Naive thymus-derived CD4-positive, alpha-beta T cell (primary cell): ENCODE measurements around the gene ACVR1B. TPM values are rescaled to one million over a fixed set of nuclear protein-coding genes. Genes with fewer than 3 reads are reported as not detected.

Experiments
- ATAC-seq: fragments of 150-1000 bp; cut with Tn5 transposase; 2 replicates; pipeline ENCODE4 v1.10.0; 2021; ENCODE audit warnings: mild to moderate bottlenecking, moderate library complexity
- CTCF ChIA-PET: fragments of 350-600 bp; sonication (Branson Sonifier 250); formaldehyde crosslinking; loops from one replicate; lab custom pipeline; 2021; ENCODE audit warnings: antibody characterized with exemption; lab: Charles Lee
- POLR2A ChIA-PET: fragments of 350-600 bp; sonication (Branson Sonifier 250); formaldehyde crosslinking; loops from one replicate; lab custom pipeline; 2021; ENCODE audit warnings: antibody characterized with exemption, inconsistent platforms; lab: Charles Lee
- DNase-seq, 9 donors: peaks; one replicate each; pipeline versions ENCODE4 v3.0.0 to v3.0.0-alpha.2; 2020 to 2022; ENCODE audit warnings: mixed read lengths in 1 of 9
- H3K27ac ChIP-seq: one replicate; pipeline ENCODE4 v1.7.0; 2013; ENCODE audit warnings: mild to moderate bottlenecking, low read depth, low read length, moderate library complexity
- H3K27me3 ChIP-seq, 2 donors: one replicate each; pipeline ENCODE4 v1.7.0; 2013; ENCODE audit warnings: low read length in 2 of 2, mild to moderate bottlenecking in 2 of 2, moderate library complexity in 2 of 2; ENCODE audit not compliant: control insufficient read depth in 2 of 2, insufficient read depth in 2 of 2
- H3K36me3 ChIP-seq, 3 experiments: 1 replicate in 2 of 3; 2 replicates in 1 of 3; pipeline ENCODE4 v1.7.0; 2013; ENCODE audit warnings: low read length in 3 of 3, mild to moderate bottlenecking in 3 of 3, moderate library complexity in 1 of 3; ENCODE audit not compliant: insufficient read depth in 3 of 3, control insufficient read depth in 2 of 3
- H3K4me1 ChIP-seq, 2 donors: one replicate each; pipeline ENCODE4 v1.7.0; 2013; ENCODE audit warnings: low read length in 2 of 2, mild to moderate bottlenecking in 2 of 2, moderate library complexity in 1 of 2; ENCODE audit not compliant: control insufficient read depth in 2 of 2, insufficient read depth in 2 of 2
- H3K4me3 ChIP-seq: 2 replicates; pipeline ENCODE4 v1.7.0; 2013; ENCODE audit warnings: mild to moderate bottlenecking, low read length
- H3K9me3 ChIP-seq, 3 experiments: 1 replicate in 2 of 3; 2 replicates in 1 of 3; pipeline ENCODE4 v1.7.0; 2013; ENCODE audit warnings: low read length in 3 of 3; ENCODE audit not compliant: control insufficient read depth in 2 of 3
- H3K27ac Mint-ChIP-seq, 9 donors: one replicate each; pipeline ENCODE4 v1.8.0; 2020 to 2022; ENCODE audit warnings: mixed read lengths in 9 of 9, mild to moderate bottlenecking in 8 of 9, moderate library complexity in 5 of 9, inconsistent platforms in 2 of 9
- H3K27me3 Mint-ChIP-seq, 5 donors: one replicate each; pipeline ENCODE4 v1.8.0; 2021 to 2022; ENCODE audit warnings: mixed read lengths in 5 of 5, mild to moderate bottlenecking in 1 of 5
- H3K36me3 Mint-ChIP-seq, 5 donors: one replicate each; pipeline ENCODE4 v1.8.0; 2020 to 2022; ENCODE audit warnings: mixed read lengths in 5 of 5, mild to moderate bottlenecking in 3 of 5, inconsistent platforms in 1 of 5
- H3K4me1 Mint-ChIP-seq, 7 donors: one replicate each; pipeline ENCODE4 v1.8.0; 2020 to 2022; ENCODE audit warnings: mixed read lengths in 7 of 7, mild to moderate bottlenecking in 3 of 7, inconsistent platforms in 1 of 7
- H3K4me3 Mint-ChIP-seq, 10 donors: one replicate each; pipeline ENCODE4 v1.8.0; 2020 to 2022; ENCODE audit warnings: mild to moderate bottlenecking in 10 of 10, mixed read lengths in 10 of 10, moderate library complexity in 6 of 10, inconsistent platforms in 2 of 10
- H3K9me3 Mint-ChIP-seq, 11 donors: one replicate each; pipeline ENCODE4 v1.8.0; 2020 to 2022; ENCODE audit warnings: mixed read lengths in 11 of 11, mild to moderate bottlenecking in 4 of 11, inconsistent platforms in 1 of 11, moderate library complexity in 1 of 11
- intact Hi-C, 2 donors: fragments of 100-400 bp; cut with micrococcal nuclease; formaldehyde crosslinking; loops; one replicate each; pipeline ENCODE4 v1.15.1; 2023
- polyA plus RNA-seq, 2 donors: library from polyadenylated mRNA; unstranded; fragments of 300-500 nt; fragmentation: Illumina TruSeq; gene quantifications; one replicate each; pipeline ENCODE4 v1.2.3, GENCODE V29; 2021
- total RNA-seq, 6 experiments: library from RNA in 5 of 6; stranded (reverse) in 5 of 6; gene quantifications; 1 replicate in 5 of 6; 2 replicates in 1 of 6; pipeline ENCODE4 v1.2.3 and lab custom pipeline; 2021 to 2026

Gene ACVR1B
- total RNA-seq = 10 to 100 TPM in 4 of 5 experiments, 1 to 10 TPM in 1; 4.9 to 14.8 (median 14.2) TPM
- 1 to 10 TPM; 2.5 to 2.9 TPM for polyA plus RNA-seq
- total RNA-seq (lab: John Stamatoyannopoulos, UW) = 23.7 reads per million, percentile 54 among the genes with 10 or more reads in this experiment

DNA sequence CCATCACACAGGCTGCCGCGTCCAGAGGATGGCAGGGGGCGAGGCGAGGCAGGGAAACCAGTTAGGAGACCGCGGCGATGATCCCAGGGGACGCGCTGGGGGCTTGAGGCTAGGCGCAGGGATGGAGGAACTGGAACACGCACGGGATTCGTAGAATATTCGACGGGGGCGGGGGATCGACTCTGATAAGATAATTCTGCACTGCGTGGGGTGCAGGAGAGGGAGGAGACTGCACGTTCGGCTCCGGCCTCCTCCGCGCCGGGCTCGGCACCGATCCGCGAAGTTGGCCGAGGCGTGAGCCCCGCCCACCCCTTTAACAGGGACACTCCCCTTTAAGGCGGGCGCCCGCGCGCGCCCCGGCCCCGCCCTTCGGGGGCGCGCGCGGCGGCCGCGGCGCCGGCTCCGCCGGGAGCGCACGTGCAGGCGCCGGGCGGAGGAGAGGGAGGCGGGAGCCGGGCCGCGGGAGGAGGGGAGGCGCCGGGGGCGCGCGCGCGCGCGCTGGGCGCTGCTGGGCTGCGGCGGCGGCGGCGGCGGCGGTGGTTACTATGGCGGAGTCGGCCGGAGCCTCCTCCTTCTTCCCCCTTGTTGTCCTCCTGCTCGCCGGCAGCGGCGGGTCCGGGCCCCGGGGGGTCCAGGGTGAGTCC lies at the start of gene ACVR1B:
ACVR1B (plus strand) TSS at position 501 of the 644 bp plus-strand sequence; CDS start at position 546, 45 bp downstream.
- peak; percentile 97 for ATAC-seq
- peak; percentile 80 to 93 (median 89) for DNase-seq
- H3K27me3 Mint-ChIP-seq = peaks cover 0 to 66% (median 0%) of the 10 kb centered on the region in 5 donors
- peak within 1 kb of the TSS; percentile 88 for H3K27ac ChIP-seq
- no peaks in the 10 kb centered on the region for H3K27me3 ChIP-seq
- H3K4me3 ChIP-seq = peak within 1 kb of the TSS; percentile 70
- H3K9me3 Mint-ChIP-seq = peaks cover 0 to 5% (median 0%) of the 10 kb centered on the region in 11 donors
- H3K4me1 Mint-ChIP-seq = peaks cover 25 to 49% (median 39%) of the 10 kb centered on the region in 7 donors
- H3K4me3 Mint-ChIP-seq = peak within 1 kb of the TSS; percentile 87 to 100 (median 97)
- CTCF ChIA-PET = interaction anchor here (0.6 to 1.7 kb wide), 2 partner anchors 74 to 617 kb away, joined by 4 to 5 read pairs; no protein-coding TSS in a partner anchor
- POLR2A ChIA-PET = interaction anchor here (1.0 to 1.6 kb wide), 6 partner anchors 14 to 71 kb away, joined by 3 to 11 read pairs (median 4); no protein-coding TSS in a partner anchor
- intact Hi-C loops = loop anchor here (1.0 to 10.0 kb wide), 11 partner anchors 19 to 1056 kb away; partner anchors contain the start of genes ATG101 (in 1 of the 2), EIF4B (in 1 of the 2) and TAMALIN (in 1 of the 2)
- peaks cover 16 to 20% of the 10 kb centered on the region in 2 donors for H3K4me1 ChIP-seq
- H3K9me3 ChIP-seq = no peaks in the 10 kb centered on the region
- H3K27ac Mint-ChIP-seq = peak within 1 kb of the TSS; percentile 79 to 97 (median 94)
- peaks cover 0 to 5% (median 0%) of the 10 kb centered on the region in 3 experiments for H3K36me3 ChIP-seq
- H3K36me3 Mint-ChIP-seq = peaks cover 0 to 4% (median 0%) of the 10 kb centered on the region in 5 donors

DNA sequence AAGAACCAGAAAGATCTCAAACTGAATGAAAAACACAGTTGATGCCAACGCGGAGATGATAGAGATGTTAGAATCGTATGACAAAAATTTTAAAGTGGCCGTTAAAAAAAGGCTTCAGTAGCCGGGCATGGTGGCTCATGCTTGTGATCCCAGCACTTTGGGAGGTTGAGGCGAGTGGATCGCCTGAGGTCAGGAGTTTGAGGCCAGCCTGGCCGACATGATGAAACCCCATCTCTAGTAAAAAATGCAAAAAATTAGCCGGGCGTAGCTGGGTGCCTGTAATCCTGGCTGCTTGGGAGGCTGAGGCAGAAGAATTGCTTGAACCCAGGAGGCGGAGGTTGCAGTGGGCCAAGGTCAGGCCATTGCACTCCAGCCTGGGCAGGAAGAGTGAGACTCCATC lies 49.6 kb upstream of the ACVR1B start:
- DNase-seq = no peak
- Histone ChIP-seq H3K4me3 (no peak overlapping the region), H3K27me3 (no peaks in the 10 kb centered on the region), H3K4me1 (no peaks in the 10 kb centered on the region), H3K27ac (no peak overlapping the region), H3K9me3 (no peaks in the 10 kb centered on the region), H3K36me3 (no peaks in the 10 kb centered on the region)
- no peak for ATAC-seq
- Mint-ChIP-seq H3K4me3 (no peak overlapping the region), H3K36me3 (no peaks in the 10 kb centered on the region), H3K27ac (no peak overlapping the region), H3K27me3 (peaks cover 8 to 29% (median 10%) of the 10 kb centered on the region in 5 donors), H3K4me1 (peaks cover 0 to 2% (median 0%) of the 10 kb centered on the region in 7 donors), H3K9me3 (no peaks in the 10 kb centered on the region)
- intact Hi-C loops = no loop called here
- ChIA-PET POLR2A (no interaction called here), CTCF (no interaction called here)

- peaks cover 21 to 49% (median 23%) of the 10 kb centered on the region in 5 donors for H3K27me3 Mint-ChIP-seq
- no peaks in the 10 kb centered on the region for H3K36me3 ChIP-seq
- H3K27me3 ChIP-seq = peaks cover 0 to 4% of the 10 kb centered on the region in 2 donors
- no peak for DNase-seq
- H3K36me3 Mint-ChIP-seq = no peaks in the 10 kb centered on the region
- H3K4me3 ChIP-seq = no peak overlapping the region
- ATAC-seq = no peak
- peaks cover 0 to 9% (median 4%) of the 10 kb centered on the region in 7 donors for H3K4me1 Mint-ChIP-seq
- H3K9me3 ChIP-seq = no peaks in the 10 kb centered on the region
- POLR2A ChIA-PET = interaction anchor here (0.9 kb wide), 1 partner anchor 19 kb away, joined by 3 read pairs; no protein-coding TSS in a partner anchor
- no peaks in the 10 kb centered on the region for H3K4me1 ChIP-seq
- no peak overlapping the region for H3K27ac Mint-ChIP-seq
- H3K9me3 Mint-ChIP-seq = peaks cover 0 to 2% (median 0%) of the 10 kb centered on the region in 11 donors
- H3K4me3 Mint-ChIP-seq = no peak overlapping the region
- no peak overlapping the region for H3K27ac ChIP-seq
- intact Hi-C loops = no loop called here
- CTCF ChIA-PET = no interaction called here
Measured at GRCh38 chr12:51904951-51905470, 46.5 kb upstream of the ACVR1B start.

GRCh38 chr12:51905471-51906429 lies 45.7 kb upstream of the ACVR1B start:
- H3K4me3 Mint-ChIP-seq = peak overlapping the region in 1 of 10 donors; percentile 7
- peaks cover 0 to 9% (median 4%) of the 10 kb centered on the region in 7 donors for H3K4me1 Mint-ChIP-seq
- peaks cover 21 to 52% (median 23%) of the 10 kb centered on the region in 5 donors for H3K27me3 Mint-ChIP-seq
- POLR2A ChIA-PET = interaction anchor here (0.5 to 0.9 kb wide), 2 partner anchors 20 to 119 kb away, joined by 3 read pairs; no protein-coding TSS in a partner anchor
- ATAC-seq (no peak), DNase-seq (no peak)
- no peaks in the 10 kb centered on the region for H3K4me1 ChIP-seq
- intact Hi-C loops = no loop called here
- H3K4me3 ChIP-seq = no peak overlapping the region
- H3K27me3 ChIP-seq = peaks cover 0 to 4% of the 10 kb centered on the region in 2 donors
- H3K27ac Mint-ChIP-seq = no peak overlapping the region
- H3K9me3 ChIP-seq = no peaks in the 10 kb centered on the region
- peaks cover 0 to 2% (median 0%) of the 10 kb centered on the region in 11 donors for H3K9me3 Mint-ChIP-seq
- H3K36me3 ChIP-seq = no peaks in the 10 kb centered on the region
- no peak overlapping the region for H3K27ac ChIP-seq
- CTCF ChIA-PET = no interaction called here
- no peaks in the 10 kb centered on the region for H3K36me3 Mint-ChIP-seq

- peak overlapping the region in 1 of 10 donors; percentile 7 for H3K4me3 Mint-ChIP-seq
- no peaks in the 10 kb centered on the region for H3K36me3 Mint-ChIP-seq
- ChIA-PET CTCF (no interaction called here), POLR2A (no interaction called here)
- Histone ChIP-seq H3K4me1 (no peaks in the 10 kb centered on the region), H3K36me3 (no peaks in the 10 kb centered on the region), H3K27me3 (peaks cover 0 to 4% of the 10 kb centered on the region in 2 donors), H3K27ac (no peak overlapping the region), H3K9me3 (no peaks in the 10 kb centered on the region), H3K4me3 (no peak overlapping the region)
- peaks cover 21 to 51% (median 23%) of the 10 kb centered on the region in 5 donors for H3K27me3 Mint-ChIP-seq
- intact Hi-C loops = no loop called here
- peaks cover 0 to 9% (median 4%) of the 10 kb centered on the region in 7 donors for H3K4me1 Mint-ChIP-seq
- H3K27ac Mint-ChIP-seq = no peak overlapping the region
- ATAC-seq = no peak
- DNase-seq = no peak
- H3K9me3 Mint-ChIP-seq = peaks cover 0 to 2% (median 0%) of the 10 kb centered on the region in 11 donors
Measured at GRCh38 chr12:51906430-51907082, 44.9 kb upstream of the ACVR1B start.
